CD4-positive, alpha-beta T cell (primary cell): ENCODE data around the gene NME4. TPM values are rescaled to one million over a fixed set of nuclear protein-coding genes. Genes with fewer than 3 reads are reported as not detected.

Source experiments
- ATAC-seq: fragments of 200-7000 bp; cut with Tn5 transposase; one replicate; pipeline ENCODE4 v1.10.0; 2022; ENCODE audit warnings: mild to moderate bottlenecking; ENCODE audit not compliant: poor library complexity
- CTCF ChIA-PET: fragments of 350-600 bp; sonication (Branson Sonifier 250); formaldehyde crosslinking; loops from one replicate; lab custom pipeline; 2021; ENCODE audit warnings: antibody characterized with exemption, inconsistent platforms; lab: Charles Lee
- POLR2A ChIA-PET: fragments of 350-600 bp; sonication (Branson Sonifier 250); formaldehyde crosslinking; loops from one replicate; lab custom pipeline; 2021; ENCODE audit warnings: antibody characterized with exemption, inconsistent platforms; lab: Charles Lee
- DNase-seq, 14 experiments: peaks; one replicate each; pipeline ENCODE4 v3.0.0-alpha.2; 2013 to 2020; ENCODE audit warnings: mixed read lengths in 2 of 14
- H3K27ac ChIP-seq, 2 donors: one replicate each; pipeline versions ENCODE4 v1.5.1 to v1.7.0; 2013; ENCODE audit warnings: low read length in 2 of 2, low read depth in 1 of 2, mild to moderate bottlenecking in 1 of 2
- H3K27me3 ChIP-seq, 2 experiments: 1 replicate in 1 of 2; 2 replicates in 1 of 2; pipeline versions ENCODE4 v1.6.1 to v1.7.0; 2013; ENCODE audit warnings: low read length in 2 of 2, control low read depth in 1 of 2, mild to moderate bottlenecking in 1 of 2, moderate library complexity in 1 of 2; ENCODE audit not compliant: insufficient read depth in 2 of 2, control insufficient read depth in 1 of 2
- H3K36me3 ChIP-seq: one replicate; pipeline ENCODE4 v1.6.1; 2013; ENCODE audit warnings: low read length, control low read depth; ENCODE audit not compliant: insufficient read depth
- H3K4me1 ChIP-seq: one replicate; pipeline ENCODE4 v1.6.1; 2013; ENCODE audit warnings: low read length, control low read depth; ENCODE audit not compliant: insufficient read depth
- H3K4me3 ChIP-seq: one replicate; pipeline ENCODE4 v1.5.1; 2013; ENCODE audit warnings: mild to moderate bottlenecking, low read length, moderate library complexity
- H3K9me3 ChIP-seq, 2 experiments: 1 replicate in 1 of 2; 2 replicates in 1 of 2; pipeline versions ENCODE4 v1.6.1 to v1.7.0; 2013; ENCODE audit warnings: low read length in 2 of 2, mild to moderate bottlenecking in 2 of 2, control low read depth in 1 of 2, moderate library complexity in 1 of 2; ENCODE audit not compliant: control insufficient read depth in 1 of 2, insufficient read depth in 1 of 2
- H3K27ac Mint-ChIP-seq: one replicate; pipeline ENCODE4 v1.8.0; 2020; ENCODE audit warnings: mixed read lengths
- H3K27me3 Mint-ChIP-seq: one replicate; pipeline ENCODE4 v1.8.0; 2021; ENCODE audit warnings: mixed read lengths
- H3K36me3 Mint-ChIP-seq: one replicate; pipeline ENCODE4 v1.8.0; 2021; ENCODE audit warnings: low read depth, mixed read lengths
- H3K4me1 Mint-ChIP-seq: one replicate; pipeline ENCODE4 v1.8.0; 2021; ENCODE audit warnings: low read depth, mixed read lengths
- H3K4me3 Mint-ChIP-seq: one replicate; pipeline ENCODE4 v1.8.0; 2020; ENCODE audit warnings: mild to moderate bottlenecking, mixed read lengths
- H3K9me3 Mint-ChIP-seq: one replicate; pipeline ENCODE4 v1.8.0; 2020; ENCODE audit warnings: mixed read lengths
- intact Hi-C, 2 experiments: fragments of 100-400 bp; cut with DNase I in 1 of 2; cut with micrococcal nuclease in 1 of 2; formaldehyde crosslinking; loops; one replicate each; pipeline versions ENCODE4 v1.15.1 to v1.9.0; 2023 to 2025; cut with DNase I, micrococcal nuclease
- total RNA-seq, 174 experiments: library from RNA in 2 of 174; stranded (reverse) in 2 of 174; gene quantifications; one replicate each; pipeline ENCODE4 v1.2.3 and lab custom pipeline; 2021 to 2026
- TF ChIP-seq, protein P1 (sequence below): fragments of 200-600 bp; IDR thresholded peaks from one replicate; pipeline ENCODE4 v1.8.0; 2022; ENCODE audit warnings: antibody characterized with exemption, mild to moderate bottlenecking

Gene NME4
- total RNA-seq, 2 experiments from 2014 or later = 31.2 to 32.6 TPM

DNA sequence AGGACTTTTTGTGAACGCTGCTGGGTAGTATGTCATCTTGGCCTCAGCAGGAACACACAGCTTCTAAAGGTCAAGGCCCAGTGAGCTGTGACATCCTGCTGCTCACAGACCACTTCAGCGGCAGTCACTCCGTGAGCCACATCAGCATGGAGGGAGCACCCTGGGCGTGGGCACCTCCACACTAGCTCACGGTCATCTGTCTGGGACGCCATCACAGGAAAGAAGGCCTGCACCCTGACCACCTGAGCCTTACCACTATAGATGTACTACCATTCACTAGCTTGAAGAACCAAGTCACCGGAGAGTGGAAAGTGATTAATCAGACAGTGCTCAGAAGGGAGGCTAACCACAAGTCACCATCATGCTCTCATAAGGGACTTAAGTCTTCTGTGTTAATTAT, 47.8 kb upstream of the NME4 start:
- peak overlapping the region; percentile 62 for H3K27ac Mint-ChIP-seq
- H3K27ac ChIP-seq = no peak overlapping the region
- no peak overlapping the region for H3K4me3 ChIP-seq
- H3K27me3 Mint-ChIP-seq = no peaks in the 10 kb centered on the region
- no peak for ATAC-seq
- H3K9me3 ChIP-seq = no peaks in the 10 kb centered on the region
- CTCF ChIA-PET = no interaction called here
- no peak for DNase-seq
- peak overlapping the region; percentile 72 for H3K4me3 Mint-ChIP-seq
- TF ChIP-seq, protein P1, sequence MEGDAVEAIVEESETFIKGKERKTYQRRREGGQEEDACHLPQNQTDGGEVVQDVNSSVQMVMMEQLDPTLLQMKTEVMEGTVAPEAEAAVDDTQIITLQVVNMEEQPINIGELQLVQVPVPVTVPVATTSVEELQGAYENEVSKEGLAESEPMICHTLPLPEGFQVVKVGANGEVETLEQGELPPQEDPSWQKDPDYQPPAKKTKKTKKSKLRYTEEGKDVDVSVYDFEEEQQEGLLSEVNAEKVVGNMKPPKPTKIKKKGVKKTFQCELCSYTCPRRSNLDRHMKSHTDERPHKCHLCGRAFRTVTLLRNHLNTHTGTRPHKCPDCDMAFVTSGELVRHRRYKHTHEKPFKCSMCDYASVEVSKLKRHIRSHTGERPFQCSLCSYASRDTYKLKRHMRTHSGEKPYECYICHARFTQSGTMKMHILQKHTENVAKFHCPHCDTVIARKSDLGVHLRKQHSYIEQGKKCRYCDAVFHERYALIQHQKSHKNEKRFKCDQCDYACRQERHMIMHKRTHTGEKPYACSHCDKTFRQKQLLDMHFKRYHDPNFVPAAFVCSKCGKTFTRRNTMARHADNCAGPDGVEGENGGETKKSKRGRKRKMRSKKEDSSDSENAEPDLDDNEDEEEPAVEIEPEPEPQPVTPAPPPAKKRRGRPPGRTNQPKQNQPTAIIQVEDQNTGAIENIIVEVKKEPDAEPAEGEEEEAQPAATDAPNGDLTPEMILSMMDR = no peak
- H3K4me1 ChIP-seq = peaks cover 73% of the 10 kb centered on the region
- H3K36me3 Mint-ChIP-seq = peaks cover 49% of the 10 kb centered on the region
- peaks cover 79% of the 10 kb centered on the region for H3K4me1 Mint-ChIP-seq
- POLR2A ChIA-PET = interaction anchor here (1.1 kb wide), 2 partner anchors 8 to 114 kb away, joined by 3 to 5 read pairs; partner anchors contain the start of gene FAM234A
- H3K36me3 ChIP-seq = peaks cover 45% of the 10 kb centered on the region
- H3K27me3 ChIP-seq = no peaks in the 10 kb centered on the region
- no peaks in the 10 kb centered on the region for H3K9me3 Mint-ChIP-seq
- intact Hi-C loops = no loop called here

GRCh38 chr16:350203-350602, 46.8 kb upstream of the NME4 start:
- H3K4me3 Mint-ChIP-seq = peak overlapping the region; percentile 99
- peaks cover 78% of the 10 kb centered on the region for H3K4me1 ChIP-seq
- TF ChIP-seq, protein P1 = no peak
- H3K36me3 ChIP-seq = peaks cover 36% of the 10 kb centered on the region
- no peak for ATAC-seq
- no peak overlapping the region for H3K27ac ChIP-seq
- no peak for DNase-seq
- intact Hi-C loops = loop anchor here (5.0 kb wide), 3 partner anchors 38 to 77 kb away; partner anchors contain the start of genes DECR2 (in 1 of the 2) and RAB11FIP3 (in 1 of the 2)
- H3K4me3 ChIP-seq = no peak overlapping the region
- peaks cover 81% of the 10 kb centered on the region for H3K4me1 Mint-ChIP-seq
- H3K9me3 ChIP-seq = no peaks in the 10 kb centered on the region
- H3K9me3 Mint-ChIP-seq = no peaks in the 10 kb centered on the region
- ChIA-PET POLR2A (interaction anchor here (0.6 to 0.8 kb wide), 2 partner anchors 15 to 50 kb away, joined by 3 read pairs; no protein-coding TSS in a partner anchor), CTCF (interaction anchor here (1.2 to 1.4 kb wide), 3 partner anchors 11 to 243 kb away, joined by 3 to 4 read pairs (median 4); partner anchors contain the start of gene FAM234A)
- H3K27ac Mint-ChIP-seq = peak overlapping the region; percentile 94
- H3K27me3 ChIP-seq = no peaks in the 10 kb centered on the region
- H3K27me3 Mint-ChIP-seq = no peaks in the 10 kb centered on the region
- peaks cover 41% of the 10 kb centered on the region for H3K36me3 Mint-ChIP-seq

GRCh38 chr16:351804-352520, 45.0 kb upstream of the NME4 start:
- Mint-ChIP-seq H3K9me3 (no peaks in the 10 kb centered on the region), H3K4me3 (peak overlapping the region; percentile 99), H3K27me3 (no peaks in the 10 kb centered on the region), H3K4me1 (peaks cover 69% of the 10 kb centered on the region), H3K27ac (peak overlapping the region; percentile 94), H3K36me3 (peaks cover 23% of the 10 kb centered on the region)
- Histone ChIP-seq H3K36me3 (peaks cover 20% of the 10 kb centered on the region), H3K27me3 (no peaks in the 10 kb centered on the region), H3K4me1 (peaks cover 78% of the 10 kb centered on the region), H3K27ac (no peak overlapping the region), H3K4me3 (peak overlapping the region; percentile 57), H3K9me3 (no peaks in the 10 kb centered on the region)
- ATAC-seq = peak; percentile 19
- intact Hi-C loops = loop anchor here (1.0 to 5.0 kb wide), 10 partner anchors 18 to 213 kb away; partner anchors contain the start of genes DECR2 (in 2 of the 2), FAM234A (in 2 of the 2), RAB11FIP3 (in 2 of the 2) and MRPL28 (in 1 of the 2)
- TF ChIP-seq, protein P1 = no peak
- ChIA-PET POLR2A (interaction anchor here (0.6 to 3.5 kb wide), 11 partner anchors 8 to 315 kb away, joined by 3 to 19 read pairs (median 4); partner anchors contain the start of genes DECR2, FAM234A and LUC7L), CTCF (interaction anchor here (0.7 to 1.1 kb wide), 6 partner anchors 14 to 284 kb away, joined by 3 to 5 read pairs (median 3); partner anchors contain the start of genes FAM234A and METTL26)
- peak in 8 of 14 experiments; percentile 18 to 51 (median 28) for DNase-seq
